GM12865 (cell line): Measurements from ENCODE around the gene C19orf33.
"Not testable (repeated sequence)": the region's sequence is repeated elsewhere in the genome, so short reads cannot be mapped to it uniquely, and the experiment has no call there.

Experiments
- DNase-seq: peaks from one replicate; pipeline ENCODE4 v3.0.0; 2010; ENCODE audit warnings: low read depth
- H3K4me3 ChIP-seq: 2 replicates; pipeline ENCODE4 v1.5.1; 2011; ENCODE audit warnings: mild to moderate bottlenecking, low read depth, low read length, control low read depth
- TF ChIP-seq, protein P1 (sequence below): IDR thresholded peaks from 2 replicates; pipeline ENCODE4 v1.5.1; 2011; ENCODE audit warnings: low read length, control low read depth, low read depth, inconsistent platforms; ENCODE audit not compliant: insufficient read depth; ENCODE audit errors: missing control alignments

C19orf33 gene

DNA sequence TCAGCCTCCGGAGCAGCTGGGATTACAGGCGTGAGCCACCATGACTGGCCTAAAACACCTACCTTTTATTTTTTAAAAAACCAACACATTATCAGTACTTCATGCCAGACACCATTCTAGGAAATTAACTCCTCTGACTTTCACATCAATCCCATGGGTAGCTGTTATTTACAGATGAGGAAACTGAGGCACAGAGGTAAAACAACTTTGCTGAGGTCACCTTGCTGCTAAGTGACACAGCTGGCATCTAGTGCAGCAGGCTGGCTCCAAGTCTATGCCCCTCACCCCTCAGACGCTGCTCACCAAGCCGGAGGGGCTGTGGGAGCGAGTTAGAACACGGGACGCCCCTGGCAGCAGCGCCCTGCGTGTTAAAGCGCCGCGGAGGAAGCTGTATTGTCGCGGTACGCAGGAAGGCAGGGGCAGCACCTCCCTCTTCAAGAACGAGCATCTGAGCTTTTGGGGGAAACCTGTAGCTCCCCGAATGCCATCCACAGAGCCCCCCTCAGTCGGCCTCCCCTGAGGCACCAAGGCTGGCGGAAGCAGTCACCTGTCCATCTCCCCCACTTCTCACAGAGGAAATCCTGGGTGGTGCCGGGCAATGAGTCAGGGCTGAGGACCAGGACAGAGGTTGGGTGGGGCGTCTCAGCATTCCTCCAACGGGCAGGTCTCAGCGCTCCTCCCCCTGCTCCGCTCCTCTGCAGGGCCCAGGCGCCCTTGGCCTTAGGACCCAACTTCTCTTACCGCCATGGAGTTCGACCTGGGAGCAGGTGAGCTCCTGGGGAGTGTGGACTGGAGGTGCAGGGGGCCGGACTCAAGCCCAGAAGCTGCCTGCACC is at the start of gene C19orf33:
Gene C19orf33 (plus strand): TSS at position 735 of the 835 bp plus-strand sequence. CDS start 11 bp downstream, at position 746.
- no peak within 1 kb of the TSS for H3K4me3 ChIP-seq
- TF ChIP-seq, protein P1, sequence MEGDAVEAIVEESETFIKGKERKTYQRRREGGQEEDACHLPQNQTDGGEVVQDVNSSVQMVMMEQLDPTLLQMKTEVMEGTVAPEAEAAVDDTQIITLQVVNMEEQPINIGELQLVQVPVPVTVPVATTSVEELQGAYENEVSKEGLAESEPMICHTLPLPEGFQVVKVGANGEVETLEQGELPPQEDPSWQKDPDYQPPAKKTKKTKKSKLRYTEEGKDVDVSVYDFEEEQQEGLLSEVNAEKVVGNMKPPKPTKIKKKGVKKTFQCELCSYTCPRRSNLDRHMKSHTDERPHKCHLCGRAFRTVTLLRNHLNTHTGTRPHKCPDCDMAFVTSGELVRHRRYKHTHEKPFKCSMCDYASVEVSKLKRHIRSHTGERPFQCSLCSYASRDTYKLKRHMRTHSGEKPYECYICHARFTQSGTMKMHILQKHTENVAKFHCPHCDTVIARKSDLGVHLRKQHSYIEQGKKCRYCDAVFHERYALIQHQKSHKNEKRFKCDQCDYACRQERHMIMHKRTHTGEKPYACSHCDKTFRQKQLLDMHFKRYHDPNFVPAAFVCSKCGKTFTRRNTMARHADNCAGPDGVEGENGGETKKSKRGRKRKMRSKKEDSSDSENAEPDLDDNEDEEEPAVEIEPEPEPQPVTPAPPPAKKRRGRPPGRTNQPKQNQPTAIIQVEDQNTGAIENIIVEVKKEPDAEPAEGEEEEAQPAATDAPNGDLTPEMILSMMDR = no peak
- no peak for DNase-seq

DNA sequence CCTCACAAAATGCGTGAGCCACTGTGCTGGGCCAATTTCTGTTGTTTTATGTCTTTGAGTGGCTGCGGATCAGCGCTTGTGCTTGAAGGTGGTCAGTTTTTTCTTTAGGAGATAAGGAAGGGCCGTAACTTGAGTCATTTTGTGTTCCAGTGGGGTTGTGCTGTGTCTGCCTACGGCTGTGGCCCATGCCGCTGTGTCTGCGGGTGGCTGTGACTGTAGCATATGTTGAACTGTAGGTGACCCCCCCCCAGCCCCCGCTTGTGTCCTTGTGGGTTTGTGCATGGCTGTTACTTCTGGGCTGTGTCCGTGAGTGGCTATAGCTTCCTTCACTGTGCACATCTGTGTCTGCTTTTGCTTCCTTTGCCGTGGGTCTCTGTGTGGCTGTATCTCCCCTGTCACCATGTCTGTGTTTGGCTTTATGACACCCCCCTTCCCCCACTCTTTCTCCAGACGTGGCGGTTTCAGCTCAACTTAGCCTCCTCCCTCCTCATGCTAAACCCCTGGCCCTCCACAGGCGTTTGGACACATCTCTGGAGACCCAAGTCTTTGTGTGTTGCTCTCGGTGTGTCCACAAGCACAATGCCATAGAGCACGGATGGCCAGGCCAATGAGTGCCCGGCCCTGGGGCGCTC is 48.6 kb upstream of the C19orf33 start:
- TF ChIP-seq, protein P1 = no peak
- no peak overlapping the region for H3K4me3 ChIP-seq
- DNase-seq = no peak

DNA sequence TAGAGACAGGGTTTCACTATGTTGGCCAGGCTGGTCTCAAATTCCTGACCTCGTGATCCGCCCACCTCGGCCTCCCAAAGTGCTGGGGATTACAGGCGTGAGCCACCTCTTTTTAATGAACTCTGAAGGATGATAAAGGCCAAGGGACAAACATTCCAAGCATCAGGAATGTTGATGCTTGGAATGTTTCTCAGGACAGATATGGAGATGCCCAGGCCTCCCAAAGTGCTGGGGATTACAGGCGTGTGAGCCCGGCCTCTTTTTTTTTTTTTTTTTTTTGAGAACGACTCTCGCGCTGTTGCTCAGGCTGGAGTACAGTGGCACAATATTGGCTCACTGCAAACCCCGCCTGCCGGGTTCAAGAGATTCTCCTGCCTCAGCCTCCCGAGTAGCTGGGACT is 42.1 kb upstream of the C19orf33 start:
- not testable (repeated sequence) for DNase-seq

DNA sequence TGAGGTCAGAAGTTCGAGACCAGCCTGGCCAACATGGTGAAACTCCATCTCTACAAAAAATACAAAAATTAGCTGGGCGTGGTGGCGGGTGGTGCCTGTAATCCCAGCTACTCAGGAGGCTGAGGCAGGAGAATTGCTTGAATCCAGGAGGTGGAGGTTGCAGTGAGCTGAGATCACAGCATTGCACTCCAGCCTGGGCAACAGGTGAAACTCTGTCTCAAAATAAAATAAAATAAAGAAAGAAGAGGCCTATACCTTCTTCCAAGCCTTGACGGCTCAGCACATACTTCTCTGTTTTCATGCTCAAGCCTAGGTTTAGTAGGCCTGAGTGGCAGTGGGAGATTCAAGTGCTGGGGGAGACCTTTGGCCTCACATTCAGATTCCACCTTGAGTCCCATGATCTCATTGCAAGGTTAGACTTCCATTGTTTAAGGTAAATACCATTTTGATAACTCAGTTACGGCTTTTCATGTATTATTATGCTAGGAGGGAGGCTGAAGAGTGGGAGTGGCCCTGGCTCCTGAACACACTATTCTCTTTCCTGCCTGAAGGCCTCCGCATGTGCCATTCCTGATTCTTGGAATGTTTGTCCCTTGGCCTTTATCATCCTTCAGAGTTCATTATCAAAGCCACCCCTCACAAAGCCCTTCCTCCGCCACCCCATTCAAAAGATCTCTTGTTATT is 41.3 kb upstream of the C19orf33 start:
- TF ChIP-seq, protein P1 = no peak
- no peak overlapping the region for H3K4me3 ChIP-seq

More for the DNA sequence above, 42.1 kb upstream of the C19orf33 start:
- not testable (repeated sequence) for H3K4me3 ChIP-seq

DNA sequence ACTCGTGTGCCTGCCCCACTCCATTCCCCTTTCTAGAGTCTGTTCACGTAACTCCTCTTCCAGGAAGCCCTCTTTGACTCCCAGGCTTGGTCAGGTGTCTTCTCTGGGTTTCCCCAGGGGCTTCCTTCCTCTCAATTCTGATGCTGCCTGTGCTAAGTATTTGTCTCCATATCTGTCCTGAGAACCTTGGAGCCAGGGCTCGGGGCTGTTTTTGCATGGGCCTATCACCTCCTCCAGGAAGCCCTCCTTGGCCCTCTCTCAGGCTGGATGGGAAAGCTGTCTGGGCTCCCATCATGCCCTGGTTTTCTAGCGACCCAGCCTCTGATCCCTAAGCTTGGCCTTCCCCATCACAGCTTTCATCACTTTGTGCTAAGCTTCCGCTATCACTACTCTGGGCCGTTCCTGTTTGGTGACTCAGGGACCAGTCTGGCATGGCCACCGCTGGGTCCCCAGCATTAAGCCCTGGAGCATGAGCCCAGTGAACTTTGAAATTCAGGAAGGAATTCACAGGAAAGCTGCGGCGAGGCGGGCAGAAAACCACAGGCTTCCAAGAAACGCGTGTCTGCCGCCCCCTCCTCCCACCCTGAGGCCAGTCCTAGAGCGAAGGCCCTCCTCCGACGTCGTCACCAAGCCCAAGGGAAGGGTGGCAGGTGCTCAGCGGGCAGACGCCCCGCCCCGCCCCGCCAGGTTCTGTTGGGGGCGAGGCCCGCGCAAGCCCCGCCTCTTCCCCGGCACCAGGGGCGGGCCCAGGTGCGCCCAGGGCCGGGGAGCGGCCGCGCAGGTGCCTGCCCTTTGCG is 40.2 kb upstream of the C19orf33 start:
- H3K4me3 ChIP-seq = peak overlapping the region; percentile 41
- TF ChIP-seq, protein P1 = no peak
- DNase-seq = peak; percentile 20

More for the DNA sequence above, 41.3 kb upstream of the C19orf33 start:
- DNase-seq = no peak

DNA sequence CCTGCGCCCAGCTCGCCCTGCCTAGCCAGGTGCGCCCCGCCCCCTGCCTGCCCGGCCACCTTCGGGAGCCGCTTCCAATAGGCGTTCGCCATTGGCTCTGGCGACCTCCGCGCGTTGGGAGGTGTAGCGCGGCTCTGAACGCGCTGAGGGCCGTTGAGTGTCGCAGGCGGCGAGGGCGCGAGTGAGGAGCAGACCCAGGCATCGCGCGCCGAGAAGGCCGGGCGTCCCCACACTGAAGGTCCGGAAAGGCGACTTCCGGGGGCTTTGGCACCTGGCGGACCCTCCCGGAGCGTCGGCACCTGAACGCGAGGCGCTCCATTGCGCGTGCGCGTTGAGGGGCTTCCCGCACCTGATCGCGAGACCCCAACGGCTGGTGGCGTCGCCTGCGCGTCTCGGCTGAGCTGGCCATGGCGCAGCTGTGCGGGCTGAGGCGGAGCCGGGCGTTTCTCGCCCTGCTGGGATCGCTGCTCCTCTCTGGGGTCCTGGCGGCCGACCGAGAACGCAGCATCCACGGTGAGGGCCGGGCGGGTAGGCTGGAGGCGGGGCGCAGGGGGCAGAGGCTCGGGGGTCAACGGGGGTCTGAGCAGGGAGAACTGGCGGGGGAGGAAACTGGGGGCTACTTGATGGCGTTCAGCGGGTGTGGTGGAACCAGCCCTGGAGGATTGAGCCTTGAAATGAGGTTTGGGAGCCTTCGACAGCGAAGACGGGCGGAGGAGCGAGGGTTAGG is 39.4 kb upstream of the C19orf33 start, which contains the start of gene SPINT2:
Gene SPINT2 (plus strand): TSS at position 88 of the 727 bp plus-strand sequence. CDS start 320 bp downstream, at position 408.
- DNase-seq = no peak
- TF ChIP-seq, protein P1 = no peak
- H3K4me3 ChIP-seq = peak within 1 kb of the TSS; percentile 41
